Adrenal gland (tissue), 5 donors: ENCODE results near the gene HOXD13.

Experiments used
- POLR2A ChIP-seq, 2 donors: fragments of 450-650 bp; IDR thresholded peaks; one replicate each; pipeline ENCODE4 v1.6.1; 2017; ENCODE audit warnings: antibody characterized with exemption in 2 of 2, mild to moderate bottlenecking in 2 of 2, moderate library complexity in 1 of 2
- TF ChIP-seq, protein P1 (sequence below), 6 experiments: fragments of 450-650 bp in 4 of 6; fragments of 200-600 bp in 2 of 6; sonication (generic) in 1 of 6; IDR thresholded peaks; 1 replicate in 5 of 6; 2 replicates in 1 of 6; pipeline versions ENCODE4 v1.5.1 to v1.8.0; 2016 to 2021; ENCODE audit warnings: antibody characterized with exemption in 6 of 6, mild to moderate bottlenecking in 2 of 6, moderate library complexity in 1 of 6
- donor health status: DM: no; HTN: no; CAD: no.

DNA sequence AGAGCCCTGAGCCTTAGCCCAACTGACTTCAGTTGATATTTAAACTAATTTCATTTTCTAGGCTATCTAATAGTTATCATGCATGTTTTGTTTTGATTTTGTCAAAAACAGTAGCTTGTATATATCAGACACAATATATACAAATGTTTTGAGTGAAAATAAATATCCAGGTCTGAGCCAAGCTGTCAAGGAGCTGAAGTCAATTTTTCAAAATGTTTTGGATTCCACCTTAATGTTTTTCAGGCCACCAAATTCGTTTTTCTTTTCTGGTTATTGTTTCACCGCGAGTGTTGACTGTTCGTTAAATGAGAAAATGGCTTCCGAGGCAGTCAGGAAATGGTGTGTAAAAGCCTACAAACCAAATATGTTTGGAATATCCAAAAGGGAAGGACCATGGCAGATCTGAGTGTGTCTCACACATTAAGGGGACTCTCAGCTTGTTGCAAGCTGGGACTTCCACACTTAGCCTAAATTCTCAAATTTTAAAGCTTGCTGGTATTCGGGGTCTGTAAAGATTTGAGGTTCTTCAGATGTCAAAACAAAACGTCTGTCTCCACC is 9.9 kb downstream of the HOXD13 start:
- TF ChIP-seq, protein P1, sequence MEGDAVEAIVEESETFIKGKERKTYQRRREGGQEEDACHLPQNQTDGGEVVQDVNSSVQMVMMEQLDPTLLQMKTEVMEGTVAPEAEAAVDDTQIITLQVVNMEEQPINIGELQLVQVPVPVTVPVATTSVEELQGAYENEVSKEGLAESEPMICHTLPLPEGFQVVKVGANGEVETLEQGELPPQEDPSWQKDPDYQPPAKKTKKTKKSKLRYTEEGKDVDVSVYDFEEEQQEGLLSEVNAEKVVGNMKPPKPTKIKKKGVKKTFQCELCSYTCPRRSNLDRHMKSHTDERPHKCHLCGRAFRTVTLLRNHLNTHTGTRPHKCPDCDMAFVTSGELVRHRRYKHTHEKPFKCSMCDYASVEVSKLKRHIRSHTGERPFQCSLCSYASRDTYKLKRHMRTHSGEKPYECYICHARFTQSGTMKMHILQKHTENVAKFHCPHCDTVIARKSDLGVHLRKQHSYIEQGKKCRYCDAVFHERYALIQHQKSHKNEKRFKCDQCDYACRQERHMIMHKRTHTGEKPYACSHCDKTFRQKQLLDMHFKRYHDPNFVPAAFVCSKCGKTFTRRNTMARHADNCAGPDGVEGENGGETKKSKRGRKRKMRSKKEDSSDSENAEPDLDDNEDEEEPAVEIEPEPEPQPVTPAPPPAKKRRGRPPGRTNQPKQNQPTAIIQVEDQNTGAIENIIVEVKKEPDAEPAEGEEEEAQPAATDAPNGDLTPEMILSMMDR (IDR thresholded peaks at IDR 0.05), result no peak
- TF ChIP-seq POLR2A (IDR thresholded peaks at IDR 0.05), result no peak
